Measurements from ENCODE around the gene CEP76.
A peak's percentile ranks its signal among the peaks of the same experiment; 100 is the strongest.
"Not testable (repeated sequence)": the region's sequence is repeated elsewhere in the genome, so short reads cannot be mapped to it uniquely, and the experiment has no call there.

Gene CEP76

DNA sequence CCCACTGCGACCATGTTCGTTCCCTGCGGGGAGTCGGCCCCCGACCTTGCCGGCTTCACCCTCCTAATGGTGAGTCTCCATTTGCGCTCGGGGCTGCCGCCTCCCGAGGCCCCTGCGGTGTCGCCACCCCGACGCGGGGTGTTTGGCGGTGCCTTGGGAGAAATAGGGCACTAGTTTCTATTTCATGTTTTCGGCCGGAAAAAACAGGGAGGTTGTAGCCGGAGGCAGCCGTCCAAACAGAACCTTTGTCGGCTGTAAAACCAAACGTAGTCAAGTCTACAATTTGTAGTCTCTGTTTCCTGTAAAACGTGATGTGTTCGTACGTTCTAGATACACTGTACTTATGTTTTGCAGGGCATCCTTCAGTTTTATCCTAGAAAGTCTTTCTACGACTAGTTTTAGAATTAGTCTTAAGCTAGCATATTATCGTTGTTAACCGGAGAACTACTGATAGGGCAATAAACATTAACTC, 609 bp upstream of the CEP76 start:
- DNase-seq (ENCODE audit: low read depth): no peak

DNA sequence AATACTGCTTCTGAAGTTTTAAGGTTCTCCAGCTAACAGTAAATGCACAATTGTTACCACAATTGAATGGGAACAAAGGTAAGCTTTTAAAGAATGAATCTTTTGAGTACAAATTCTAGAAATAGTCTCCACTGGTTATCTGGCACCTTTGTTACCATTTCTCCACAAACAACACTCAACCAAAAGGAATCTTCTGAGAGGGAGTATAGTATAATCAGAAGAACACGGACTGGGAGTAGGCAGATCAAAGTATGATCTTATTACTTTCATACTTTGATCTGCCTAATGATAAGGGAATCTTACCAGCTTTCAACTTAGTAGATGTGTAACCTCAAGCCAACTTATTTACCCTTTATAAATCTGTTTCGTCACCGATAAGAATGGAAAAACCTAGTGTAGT, 1.4 kb downstream of the CEP76 start:
- no peak for DNase-seq (ENCODE audit: low read depth)

- DNase-seq (ENCODE audit: low read depth): no peak
Measured at GRCh38 chr18:12699747-12700146, 2.8 kb downstream of the CEP76 start.

GRCh38 chr18:12694032-12694431, 8.5 kb downstream of the CEP76 start:
- no peak for DNase-seq (ENCODE audit: low read depth)

- DNase-seq (ENCODE audit: low read depth): no peak
Measured at GRCh38 chr18:12692206-12692605, 10.3 kb downstream of the CEP76 start.

DNA sequence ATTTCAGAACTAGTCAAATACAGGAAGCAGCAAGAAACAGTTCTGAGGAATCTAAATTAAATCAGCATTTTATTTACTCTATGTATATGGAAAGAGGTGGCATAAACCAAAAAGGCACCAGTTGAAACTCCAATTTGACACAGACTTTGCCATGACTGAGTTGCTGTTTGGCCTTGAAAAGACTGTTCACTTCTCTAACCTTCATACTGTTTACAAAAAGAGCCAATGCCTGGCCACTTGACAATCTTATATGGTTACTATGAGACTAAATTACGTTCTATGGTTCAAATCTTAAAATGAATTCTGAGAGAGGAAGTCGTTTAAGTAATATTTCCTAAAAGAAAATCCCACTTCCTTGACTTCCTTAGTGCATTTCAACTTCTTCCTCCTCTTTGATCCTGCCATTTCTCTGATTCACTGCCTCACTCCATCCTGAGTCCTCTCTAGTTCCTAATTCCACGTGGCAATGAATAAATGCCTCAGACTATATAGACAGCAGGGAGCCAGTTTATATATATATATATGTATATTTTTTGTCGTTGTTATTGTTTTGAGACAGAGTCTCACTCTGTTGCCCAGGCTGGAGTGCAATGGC, 13.2 kb downstream of the CEP76 start:
- DNase-seq (ENCODE audit: low read depth): no peak

DNA sequence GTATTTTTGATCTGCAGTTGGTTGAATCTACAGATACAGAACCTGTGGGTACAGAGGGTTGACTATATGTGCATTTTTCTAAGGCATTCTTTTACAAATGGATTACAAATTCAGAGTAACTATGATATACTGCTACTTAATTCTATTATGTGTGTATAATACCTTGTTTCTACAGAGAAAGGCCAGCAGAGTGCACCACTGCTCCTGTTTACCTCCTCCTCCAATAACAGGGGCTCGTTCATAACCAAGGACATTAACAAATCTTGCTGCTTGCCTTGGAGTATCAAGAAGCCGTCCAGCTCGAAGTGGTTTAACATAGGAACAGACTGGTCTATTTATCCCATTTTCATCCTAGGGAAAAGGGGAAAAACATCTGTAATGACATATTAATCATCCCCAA, 16.4 kb downstream of the CEP76 start:
- no peak for DNase-seq (ENCODE audit: low read depth)

- no peak for DNase-seq (ENCODE audit: low read depth)
Measured at GRCh38 chr18:12679183-12679786, 23.2 kb downstream of the CEP76 start.

DNA sequence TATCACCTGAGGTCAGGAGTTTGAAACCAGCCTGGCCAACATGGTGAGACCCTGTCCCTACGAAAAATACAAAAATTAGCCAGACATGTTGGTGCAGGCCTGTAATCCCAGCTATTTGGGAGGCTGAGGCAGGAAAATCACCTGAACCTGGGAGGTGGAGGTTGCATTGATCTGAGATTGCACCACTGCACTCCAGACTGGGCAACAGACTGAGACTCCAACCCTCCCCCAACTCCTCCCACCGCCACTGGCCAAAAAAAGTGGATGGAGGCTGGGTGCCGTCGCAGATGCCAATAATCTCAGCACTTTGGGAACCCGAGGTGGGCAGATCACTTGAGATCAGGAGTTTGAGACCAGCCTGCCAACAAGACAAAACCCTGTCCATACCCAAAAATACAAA, 34.5 kb downstream of the CEP76 start:
- DNase-seq (ENCODE audit: low read depth): no peak

DNA sequence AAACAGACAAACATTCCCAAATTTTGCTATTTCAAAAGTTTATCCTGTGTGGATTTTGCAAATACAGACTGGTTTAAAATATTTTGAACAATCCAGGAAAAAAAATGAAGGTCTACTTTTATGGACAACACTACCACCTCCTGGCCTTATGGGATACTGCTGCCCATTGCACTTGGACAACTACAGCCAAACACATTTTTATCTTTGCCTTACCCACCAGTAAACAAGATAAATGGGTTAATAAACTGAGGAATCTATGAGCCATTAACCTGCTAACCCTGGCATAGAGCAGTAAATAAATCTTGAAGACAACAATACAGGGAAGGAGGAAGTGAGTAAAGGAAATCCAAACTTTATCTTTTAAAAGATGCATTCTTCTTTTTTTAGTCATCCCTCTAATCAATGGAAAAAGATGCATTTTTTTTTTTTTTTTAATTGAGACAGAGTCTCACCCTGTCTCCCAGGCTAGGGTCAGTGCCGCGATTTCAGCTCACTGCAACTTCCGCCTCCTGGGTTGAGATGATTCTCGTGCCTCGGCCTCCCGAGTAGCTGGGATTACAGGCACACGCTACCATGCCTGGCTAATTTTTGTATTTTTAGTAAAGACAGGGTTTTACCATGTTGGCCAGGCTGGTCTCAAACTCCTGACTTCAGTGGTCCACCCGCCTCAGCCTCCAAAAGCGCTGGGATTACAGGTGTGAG, 42.5 kb downstream of the CEP76 start:
- no peak for DNase-seq (ENCODE audit: low read depth)

GRCh38 chr18:12658426-12659138, 43.9 kb downstream of the CEP76 start:
- DNase-seq (ENCODE audit: low read depth): no peak

- DNase-seq (ENCODE audit: low read depth): peak; percentile 14
Measured at GRCh38 chr18:12657684-12658425, 44.7 kb downstream of the CEP76 start, which contains the start of gene SPIRE1. Gene SPIRE1, minus strand, starts transcription at chr18:12658107. Its CDS starts 241 bp downstream, at chr18:12657866.

- DNase-seq (ENCODE audit: low read depth): no peak
Measured at GRCh38 chr18:12656938-12657683, 45.4 kb downstream of the CEP76 start.

GRCh38 chr18:12656605-12656937, 46.0 kb downstream of the CEP76 start:
- no peak for DNase-seq (ENCODE audit: low read depth)

GRCh38 chr18:12654971-12655370, 47.6 kb downstream of the CEP76 start:
- no peak for DNase-seq (ENCODE audit: low read depth)

DNA sequence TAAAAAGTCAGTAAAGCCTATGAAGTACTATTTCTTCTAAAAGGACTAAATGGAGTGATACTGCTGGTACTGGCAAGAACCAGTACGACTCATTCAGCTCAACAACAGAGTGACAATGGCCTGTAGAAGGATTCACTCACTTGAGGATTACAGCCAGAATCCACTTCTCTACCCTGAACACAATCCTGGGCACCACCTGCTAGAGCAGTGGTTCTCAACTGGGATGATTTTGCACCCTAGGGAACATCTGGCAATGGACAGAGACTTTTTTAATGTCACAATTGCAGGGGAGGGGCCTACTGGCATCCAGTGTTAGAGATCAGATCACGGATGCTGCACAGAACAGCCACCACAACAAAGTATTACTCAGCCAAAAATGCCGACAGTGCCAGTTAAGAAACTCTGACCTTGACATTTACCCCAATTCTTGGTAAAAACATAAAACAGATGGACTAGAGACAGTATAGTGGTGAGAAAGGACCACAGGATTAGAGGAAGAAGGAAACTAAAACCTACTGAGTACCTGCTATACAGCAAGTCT, 49.6 kb downstream of the CEP76 start:
- DNase-seq (ENCODE audit: low read depth): no peak

GRCh38 chr18:12651651-12652050, 50.9 kb downstream of the CEP76 start:
- DNase-seq (ENCODE audit: low read depth): no peak

DNA sequence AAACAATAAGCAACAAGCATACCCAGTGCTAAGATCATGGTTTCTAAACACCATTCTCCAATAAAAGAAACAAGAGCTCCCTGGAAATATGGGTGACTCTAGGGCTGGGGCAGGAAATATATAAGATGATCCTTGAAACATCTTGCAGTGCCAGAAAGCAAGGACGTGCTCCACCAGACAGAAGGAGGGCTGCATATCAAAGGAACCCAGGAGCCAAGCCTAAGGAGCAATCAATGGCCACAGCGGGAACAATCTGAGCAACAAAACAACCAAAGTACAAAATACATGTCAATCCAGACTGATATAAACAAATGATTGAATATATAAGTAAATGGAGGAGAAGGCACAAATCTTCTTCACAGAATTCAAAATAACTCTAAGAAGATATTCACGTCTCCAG, 54.8 kb downstream of the CEP76 start:
- DNase-seq (ENCODE audit: low read depth): no peak

DNA sequence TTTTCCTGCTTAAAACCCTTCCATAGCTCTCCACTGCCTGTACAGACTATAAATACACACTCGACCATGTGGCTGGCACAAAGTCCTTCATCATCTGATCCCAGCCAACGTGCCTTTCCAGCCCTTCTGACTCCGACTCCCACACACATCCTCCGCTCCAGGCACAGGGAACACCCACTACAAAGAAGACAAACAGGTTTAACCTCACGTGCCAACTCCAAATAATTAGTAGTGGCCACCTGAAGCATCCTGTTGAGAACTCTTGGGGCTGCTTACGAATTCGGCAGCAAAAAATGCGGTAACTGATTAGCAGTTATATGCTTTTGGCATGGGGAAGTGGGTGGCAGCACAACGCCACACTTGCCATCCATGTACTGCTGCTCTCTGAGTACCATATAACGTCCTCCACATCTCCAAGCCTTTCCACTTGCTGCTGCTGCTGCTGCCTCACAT, 56.7 kb downstream of the CEP76 start:
- DNase-seq (ENCODE audit: low read depth): no peak

DNA sequence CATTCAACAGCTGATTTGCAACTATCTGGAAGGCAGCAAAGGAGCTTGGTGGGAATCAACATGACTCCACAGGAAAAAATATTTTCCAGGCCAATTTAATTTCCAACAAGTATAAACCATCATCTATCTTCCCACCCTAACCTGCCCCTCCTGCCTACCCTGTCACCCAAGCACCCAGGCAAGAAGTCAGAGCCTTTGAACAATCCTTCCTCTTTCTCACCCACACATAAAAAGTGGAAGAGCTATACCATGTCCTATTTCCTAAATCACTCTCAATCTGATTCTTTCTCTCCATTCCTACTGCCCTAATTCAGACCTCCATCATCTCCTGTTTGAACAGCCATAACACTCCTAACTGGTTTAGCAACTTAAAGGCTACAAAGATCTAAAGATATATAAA, 57.3 kb downstream of the CEP76 start:
- no peak for DNase-seq (ENCODE audit: low read depth)

GRCh38 chr18:12643756-12644155, 58.8 kb downstream of the CEP76 start:
- DNase-seq (ENCODE audit: low read depth): not testable (repeated sequence)

All from activated T-cell treated with anti-CD3 and anti-CD28 coated beads for 1 hour (primary cell).